Tibial artery (tissue), 4 donors: ENCODE data around the gene CDCA7L.
"Not testable (repeated sequence)": the region's sequence is repeated elsewhere in the genome, so short reads cannot be mapped to it uniquely, and the experiment has no call there.

Experiments
- DNase-seq, 2 donors: peaks; one replicate each; pipeline ENCODE4 v3.0.0-alpha.2; 2019
- H3K27ac ChIP-seq, 2 donors: fragments of 200-600 bp; sonication (generic) in 1 of 2; 1 replicate in 1 of 2; 2 replicates in 1 of 2; pipeline ENCODE4 v1.5.1; 2018 to 2019; ENCODE audit warnings: mild to moderate bottlenecking in 1 of 2
- H3K27me3 ChIP-seq, 2 donors: fragments of 200-600 bp; sonication (generic) in 1 of 2; one replicate each; pipeline versions ENCODE4 v1.5.1 to v1.6.0; 2016 to 2019
- H3K36me3 ChIP-seq, 3 donors: fragments of 200-600 bp; sonication (generic) in 2 of 3; one replicate each; pipeline ENCODE4 v1.5.1; 2016 to 2019; ENCODE audit warnings: mild to moderate bottlenecking in 2 of 3
- H3K4me1 ChIP-seq, 4 donors: fragments of 200-600 bp; sonication (generic) in 2 of 4; 1 replicate in 3 of 4; 2 replicates in 1 of 4; pipeline ENCODE4 v1.5.1; 2016 to 2019
- H3K4me3 ChIP-seq, 2 donors: fragments of 200-600 bp; sonication (generic) in 1 of 2; 1 replicate in 1 of 2; 2 replicates in 1 of 2; pipeline ENCODE4 v1.5.1; 2018 to 2019; ENCODE audit warnings: mild to moderate bottlenecking in 2 of 2
- H3K9me3 ChIP-seq, 3 donors: fragments of 200-600 bp; sonication (generic) in 1 of 3; one replicate each; pipeline ENCODE4 v1.5.1; 2016 to 2019
- CTCF ChIP-seq, 2 experiments: fragments of 200-600 bp in 1 of 2; fragments of 450-650 bp in 1 of 2; IDR thresholded peaks; one replicate each; pipeline ENCODE4 v1.5.1; 2017 to 2019; ENCODE audit warnings: antibody characterized with exemption in 2 of 2, mild to moderate bottlenecking in 1 of 2, moderate library complexity in 1 of 2
- intact Hi-C: fragments of 100-400 bp; cut with DNase I; formaldehyde crosslinking; loops from one replicate; pipeline ENCODE4 v1.15.0; 2023; ENCODE audit warnings: low total_unique reads

The CDCA7L gene

GRCh38 chr7:21866731-21867130 lies 79.0 kb downstream of the CDCA7L start:
- intact Hi-C loops = no loop called here

GRCh38 chr7:21865631-21866204 lies 80.0 kb downstream of the CDCA7L start:
- H3K4me1 ChIP-seq, intact Hi-C loops, H3K27ac ChIP-seq: not testable (repeated sequence)

More at GRCh38 chr7:21866731-21867130, 79.0 kb downstream of the CDCA7L start:
- no peak for DNase-seq
- Histone ChIP-seq H3K9me3 (no peaks in the 10 kb centered on the region), H3K4me1 (no peaks in the 10 kb centered on the region), H3K27me3 (no peaks in the 10 kb centered on the region), H3K27ac (no peak overlapping the region), H3K36me3 (no peaks in the 10 kb centered on the region), H3K4me3 (no peak overlapping the region)
- no peak for TF ChIP-seq CTCF (IDR thresholded peaks at IDR 0.05)

GRCh38 chr7:21851559-21851967 lies 94.1 kb downstream of the CDCA7L start:
- Histone ChIP-seq H3K27me3 (no peaks in the 10 kb centered on the region), H3K4me3 (no peak overlapping the region), H3K9me3 (no peaks in the 10 kb centered on the region), H3K36me3 (no peaks in the 10 kb centered on the region), H3K27ac (no peak overlapping the region), H3K4me1 (no peaks in the 10 kb centered on the region)
- TF ChIP-seq CTCF (IDR thresholded peaks at IDR 0.05) = no peak
- no peak for DNase-seq
- intact Hi-C loops = no loop called here

More at GRCh38 chr7:21865631-21866204, 80.0 kb downstream of the CDCA7L start:
- not testable (repeated sequence) for H3K36me3 ChIP-seq, DNase-seq, H3K27me3 ChIP-seq, H3K4me3 ChIP-seq, H3K9me3 ChIP-seq
